Immature natural killer cell (primary cell): ENCODE data around the gene PYCARD. TPM values are rescaled to one million over a fixed set of nuclear protein-coding genes. Genes with fewer than 3 reads are reported as not detected.
A peak's percentile ranks its signal among the peaks of the same experiment; 100 is the strongest.
"Not testable (repeated sequence)": the region's sequence is repeated elsewhere in the genome, so short reads cannot be mapped to it uniquely, and the experiment has no call there.

Experiments used
- DNase-seq, 3 donors: peaks; one replicate each; pipeline ENCODE4 v3.0.0; 2022; ENCODE audit warnings: mixed read lengths in 1 of 3
- H3K27ac Mint-ChIP-seq, 6 donors: one replicate each; pipeline ENCODE4 v1.8.0; 2020; ENCODE audit warnings: mixed read lengths in 6 of 6, mild to moderate bottlenecking in 5 of 6, inconsistent platforms in 4 of 6, moderate library complexity in 3 of 6
- H3K27me3 Mint-ChIP-seq, 3 donors: one replicate each; pipeline ENCODE4 v1.8.0; 2020 to 2021; ENCODE audit warnings: low read depth in 3 of 3, mild to moderate bottlenecking in 3 of 3, mixed read lengths in 3 of 3, moderate library complexity in 3 of 3, inconsistent platforms in 1 of 3
- H3K36me3 Mint-ChIP-seq, 3 donors: one replicate each; pipeline ENCODE4 v1.8.0; 2020; ENCODE audit warnings: mixed read lengths in 3 of 3, inconsistent platforms in 2 of 3, mild to moderate bottlenecking in 2 of 3
- H3K4me1 Mint-ChIP-seq, 2 donors: one replicate each; pipeline ENCODE4 v1.8.0; 2020; ENCODE audit warnings: inconsistent platforms in 2 of 2, mild to moderate bottlenecking in 2 of 2, mixed read lengths in 2 of 2, moderate library complexity in 1 of 2
- H3K4me3 Mint-ChIP-seq, 5 donors: one replicate each; pipeline ENCODE4 v1.8.0; 2020; ENCODE audit warnings: mild to moderate bottlenecking in 5 of 5, mixed read lengths in 5 of 5, inconsistent platforms in 3 of 5, moderate library complexity in 3 of 5
- H3K9me3 Mint-ChIP-seq, 6 donors: one replicate each; pipeline ENCODE4 v1.8.0; 2020; ENCODE audit warnings: mild to moderate bottlenecking in 6 of 6, mixed read lengths in 6 of 6, inconsistent platforms in 4 of 6, moderate library complexity in 3 of 6
- polyA plus RNA-seq, 3 donors: library from polyadenylated mRNA; unstranded; fragments of 300-500 nt; fragmentation: Illumina TruSeq; gene quantifications; one replicate each; pipeline ENCODE4 v1.2.3, GENCODE V29; 2021

Gene PYCARD
- polyA plus RNA-seq, 3 donors from 2014 or later: 91.2 to 133 (median 118) TPM

- Mint-ChIP-seq H3K36me3 (no peaks in the 10 kb centered on the region), H3K27ac (peak overlapping the region in 2 of 6 donors; percentile 8 to 9), H3K4me1 (peaks cover 27 to 28% of the 10 kb centered on the region in 2 donors), H3K27me3 (peaks cover 6% of the 10 kb centered on the region in 3 donors), H3K4me3 (peak overlapping the region in 1 of 5 donors; percentile 5), H3K9me3 (no peaks in the 10 kb centered on the region)
- DNase-seq: no peak
These were observed 2.5 kb upstream of the PYCARD start for GRCh38 chr16:31204871-31205666.

- Mint-ChIP-seq H3K4me1 (peaks cover 51 to 57% of the 10 kb centered on the region in 2 donors), H3K9me3 (no peaks in the 10 kb centered on the region), H3K27ac (peak overlapping the region; percentile 75 to 91 (median 86)), H3K4me3 (peak overlapping the region; percentile 88 to 92 (median 91)), H3K27me3 (peaks cover 4 to 11% (median 8%) of the 10 kb centered on the region in 3 donors), H3K36me3 (peaks cover 0 to 12% (median 8%) of the 10 kb centered on the region in 3 donors)
- DNase-seq: peak in 2 of 3 donors; percentile 52 to 57
These were observed 762 bp downstream of the PYCARD start for GRCh38 chr16:31201582-31202413.

GRCh38 chr16:31200821-31201568, 1.6 kb downstream of the PYCARD start:
- no peak for DNase-seq
- Mint-ChIP-seq H3K9me3 (no peaks in the 10 kb centered on the region), H3K27ac (peak overlapping the region; percentile 75 to 91 (median 86)), H3K4me1 (peaks cover 58 to 65% of the 10 kb centered on the region in 2 donors), H3K27me3 (peaks cover 4 to 16% (median 10%) of the 10 kb centered on the region in 3 donors), H3K36me3 (peaks cover 0 to 15% (median 8%) of the 10 kb centered on the region in 3 donors), H3K4me3 (peak overlapping the region; percentile 88 to 92 (median 91))

- not testable (repeated sequence) for DNase-seq, H3K9me3 Mint-ChIP-seq
- Mint-ChIP-seq H3K4me1 (peaks cover 59 to 68% of the 10 kb centered on the region in 2 donors), H3K27ac (peak overlapping the region; percentile 36 to 82 (median 62)), H3K36me3 (peaks cover 0 to 15% (median 11%) of the 10 kb centered on the region in 3 donors), H3K4me3 (peak overlapping the region in 4 of 5 donors; percentile 11 to 55 (median 44)), H3K27me3 (peaks cover 4 to 16% (median 10%) of the 10 kb centered on the region in 3 donors)
These were observed 2.4 kb downstream of the PYCARD start for GRCh38 chr16:31200111-31200510.

- H3K4me3 Mint-ChIP-seq: peak overlapping the region; percentile 1 to 55 (median 40)
- H3K27ac Mint-ChIP-seq: peak overlapping the region; percentile 37 to 82 (median 62)
- no peak for DNase-seq
- H3K27me3 Mint-ChIP-seq: peaks cover 4 to 16% (median 10%) of the 10 kb centered on the region in 3 donors
- H3K36me3 Mint-ChIP-seq: peaks cover 0 to 20% (median 16%) of the 10 kb centered on the region in 3 donors
- peaks cover 65 to 74% of the 10 kb centered on the region in 2 donors for H3K4me1 Mint-ChIP-seq
- H3K9me3 Mint-ChIP-seq: no peaks in the 10 kb centered on the region
These were observed 3.0 kb downstream of the PYCARD start for GRCh38 chr16:31199430-31200041.

GRCh38 chr16:31198207-31198882, 4.2 kb downstream of the PYCARD start:
- no peak for DNase-seq

GRCh38 chr16:31196324-31197088, 6.1 kb downstream of the PYCARD start:
- Mint-ChIP-seq H3K4me1 (peaks cover 65 to 82% of the 10 kb centered on the region in 2 donors), H3K27me3 (peaks cover 2 to 19% (median 15%) of the 10 kb centered on the region in 3 donors), H3K9me3 (no peaks in the 10 kb centered on the region), H3K36me3 (peaks cover 12 to 38% (median 23%) of the 10 kb centered on the region in 3 donors), H3K27ac (peak overlapping the region in 4 of 6 donors; percentile 55 to 74 (median 67)), H3K4me3 (no peak overlapping the region)
- DNase-seq: no peak

More at GRCh38 chr16:31198207-31198882, 4.2 kb downstream of the PYCARD start:
- Mint-ChIP-seq H3K27me3 (peaks cover 5 to 16% (median 12%) of the 10 kb centered on the region in 3 donors), H3K27ac (peak overlapping the region; percentile 26 to 83 (median 78)), H3K9me3 (no peaks in the 10 kb centered on the region), H3K4me3 (no peak overlapping the region), H3K4me1 (peaks cover 65 to 79% of the 10 kb centered on the region in 2 donors), H3K36me3 (peaks cover 2 to 22% (median 21%) of the 10 kb centered on the region in 3 donors)

- not testable (repeated sequence) for H3K4me3 Mint-ChIP-seq, H3K9me3 Mint-ChIP-seq, DNase-seq
- peak overlapping the region in 3 of 6 donors; percentile 60 to 74 (median 74) for H3K27ac Mint-ChIP-seq
- H3K36me3 Mint-ChIP-seq: peaks cover 18 to 44% (median 27%) of the 10 kb centered on the region in 3 donors
- peaks cover 4 to 22% (median 9%) of the 10 kb centered on the region in 3 donors for H3K27me3 Mint-ChIP-seq
- peaks cover 61 to 82% of the 10 kb centered on the region in 2 donors for H3K4me1 Mint-ChIP-seq
These were observed 6.7 kb downstream of the PYCARD start for GRCh38 chr16:31195861-31196260.

GRCh38 chr16:31194898-31195297, 7.7 kb downstream of the PYCARD start:
- H3K4me1 Mint-ChIP-seq: peaks cover 61 to 83% of the 10 kb centered on the region in 2 donors
- peaks cover 0 to 2% (median 0%) of the 10 kb centered on the region in 6 donors for H3K9me3 Mint-ChIP-seq
- H3K27ac Mint-ChIP-seq: peak overlapping the region in 4 of 6 donors; percentile 24 to 73 (median 50)
- no peak for DNase-seq
- peaks cover 27 to 54% (median 36%) of the 10 kb centered on the region in 3 donors for H3K36me3 Mint-ChIP-seq
- H3K27me3 Mint-ChIP-seq: peaks cover 8 to 29% (median 9%) of the 10 kb centered on the region in 3 donors
- H3K4me3 Mint-ChIP-seq: no peak overlapping the region

GRCh38 chr16:31193874-31194273, 8.7 kb downstream of the PYCARD start:
- Mint-ChIP-seq H3K9me3 (peaks cover 0 to 2% (median 0%) of the 10 kb centered on the region in 6 donors), H3K4me3 (no peak overlapping the region), H3K36me3 (peaks cover 36 to 59% (median 37%) of the 10 kb centered on the region in 3 donors)

GRCh38 chr16:31192856-31193642, 9.5 kb downstream of the PYCARD start:
- Mint-ChIP-seq H3K36me3 (peaks cover 40 to 63% (median 42%) of the 10 kb centered on the region in 3 donors), H3K27ac (peak overlapping the region; percentile 4 to 85 (median 49)), H3K9me3 (peaks cover 0 to 2% (median 0%) of the 10 kb centered on the region in 6 donors), H3K4me1 (peaks cover 63 to 83% of the 10 kb centered on the region in 2 donors), H3K27me3 (peaks cover 9 to 38% (median 18%) of the 10 kb centered on the region in 3 donors), H3K4me3 (no peak overlapping the region)
- no peak for DNase-seq

More at GRCh38 chr16:31193874-31194273, 8.7 kb downstream of the PYCARD start:
- no peak for DNase-seq
- peaks cover 61 to 83% of the 10 kb centered on the region in 2 donors for H3K4me1 Mint-ChIP-seq
- peaks cover 9 to 37% (median 13%) of the 10 kb centered on the region in 3 donors for H3K27me3 Mint-ChIP-seq
- peak overlapping the region in 5 of 6 donors; percentile 11 to 62 (median 22) for H3K27ac Mint-ChIP-seq
